CD8-positive, alpha-beta memory T cell (primary cell): Measurements from ENCODE around the gene CNTN2. TPM values are rescaled to one million over a fixed set of nuclear protein-coding genes. Genes with fewer than 3 reads are reported as not detected.

Experiments
- CTCF ChIA-PET: fragments of 350-600 bp; sonication (Branson Sonifier 250); formaldehyde crosslinking; loops from one replicate; lab custom pipeline; 2021; ENCODE audit warnings: antibody characterized with exemption; lab: Charles Lee
- POLR2A ChIA-PET: fragments of 350-600 bp; sonication (Branson Sonifier 250); formaldehyde crosslinking; loops from one replicate; lab custom pipeline; 2021; ENCODE audit warnings: antibody characterized with exemption; lab: Charles Lee
- DNase-seq, 5 donors: peaks; one replicate each; pipeline versions ENCODE4 v3.0.0 to v3.0.0-alpha.2; 2020 to 2022; ENCODE audit warnings: mixed read lengths in 1 of 5
- H3K27ac ChIP-seq: one replicate; pipeline ENCODE4 v1.7.0; 2013; ENCODE audit warnings: low read depth, mild to moderate bottlenecking, low read length, moderate library complexity
- H3K27me3 ChIP-seq: 2 replicates; pipeline ENCODE4 v1.7.0; 2013; ENCODE audit warnings: low read length, mild to moderate bottlenecking; ENCODE audit not compliant: insufficient read depth, poor library complexity, severe bottlenecking
- H3K36me3 ChIP-seq: 2 replicates; pipeline ENCODE4 v1.7.0; 2013; ENCODE audit warnings: mild to moderate bottlenecking, low read length, moderate library complexity; ENCODE audit not compliant: insufficient read depth
- H3K4me1 ChIP-seq: 2 replicates; pipeline ENCODE4 v1.7.0; 2013; ENCODE audit warnings: mild to moderate bottlenecking, low read length, moderate library complexity; ENCODE audit not compliant: insufficient read depth
- H3K4me3 ChIP-seq: 2 replicates; pipeline ENCODE4 v1.7.0; 2013; ENCODE audit warnings: mild to moderate bottlenecking, low read length
- H3K9me3 ChIP-seq: 2 replicates; pipeline ENCODE4 v1.7.0; 2013; ENCODE audit warnings: mild to moderate bottlenecking, low read length
- H3K27ac Mint-ChIP-seq, 8 donors: one replicate each; pipeline ENCODE4 v1.8.0; 2020 to 2021; ENCODE audit warnings: mixed read lengths in 8 of 8, mild to moderate bottlenecking in 6 of 8, inconsistent platforms in 3 of 8, moderate library complexity in 3 of 8
- H3K27me3 Mint-ChIP-seq, 2 donors: one replicate each; pipeline ENCODE4 v1.8.0; 2020 to 2021; ENCODE audit warnings: mixed read lengths in 2 of 2, mild to moderate bottlenecking in 1 of 2, moderate library complexity in 1 of 2
- H3K36me3 Mint-ChIP-seq, 3 donors: one replicate each; pipeline ENCODE4 v1.8.0; 2020 to 2021; ENCODE audit warnings: mixed read lengths in 3 of 3, inconsistent platforms in 1 of 3, mild to moderate bottlenecking in 1 of 3
- H3K4me1 Mint-ChIP-seq, 3 donors: one replicate each; pipeline ENCODE4 v1.8.0; 2020 to 2021; ENCODE audit warnings: mixed read lengths in 3 of 3, inconsistent platforms in 1 of 3, mild to moderate bottlenecking in 1 of 3
- H3K4me3 Mint-ChIP-seq, 7 donors: one replicate each; pipeline ENCODE4 v1.8.0; 2020 to 2021; ENCODE audit warnings: mixed read lengths in 7 of 7, mild to moderate bottlenecking in 6 of 7, moderate library complexity in 4 of 7, inconsistent platforms in 2 of 7
- H3K9me3 Mint-ChIP-seq, 5 donors: one replicate each; pipeline ENCODE4 v1.8.0; 2020 to 2022; ENCODE audit warnings: mixed read lengths in 5 of 5, mild to moderate bottlenecking in 3 of 5, moderate library complexity in 2 of 5, inconsistent platforms in 1 of 5
- polyA plus RNA-seq: library from polyadenylated mRNA; unstranded; fragments of 300-500 nt; fragmentation: Illumina TruSeq; gene quantifications from one replicate; pipeline ENCODE4 v1.2.3, GENCODE V29; 2021
- total RNA-seq, 2 experiments: library from RNA; stranded (reverse); gene quantifications; one replicate each; pipeline ENCODE4 v1.2.3, GENCODE V29; 2021

CNTN2 gene
- total and polyA plus RNA-seq, 3 experiments from 2014 or later, result not detected

DNA sequence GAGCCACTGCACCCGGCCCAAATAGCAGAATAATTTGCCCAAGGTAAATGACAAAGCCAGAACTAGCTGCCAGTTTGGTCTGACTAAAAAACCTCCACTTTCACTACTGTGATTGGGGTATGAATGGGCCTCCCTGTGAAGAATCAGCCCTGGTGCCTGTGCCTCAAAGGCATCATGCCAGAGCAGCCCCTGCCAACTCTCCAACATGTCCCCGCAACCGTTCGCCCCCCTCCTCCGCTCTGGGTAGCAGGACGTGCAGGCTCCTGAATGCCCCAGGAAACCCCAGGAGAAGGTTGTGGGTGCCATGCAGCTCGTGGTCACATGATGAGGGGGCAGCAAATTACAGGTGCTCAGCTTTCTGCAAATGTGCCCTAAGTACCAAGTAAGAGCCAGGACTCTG lies 14.6 kb upstream of the CNTN2 start:
- Histone ChIP-seq H3K4me3 (no peak overlapping the region), H3K36me3 (no peaks in the 10 kb centered on the region), H3K27ac (no peak overlapping the region), H3K4me1 (no peaks in the 10 kb centered on the region), H3K9me3 (no peaks in the 10 kb centered on the region), H3K27me3 (no peaks in the 10 kb centered on the region)
- H3K27me3 Mint-ChIP-seq, result peaks cover 8 to 24% of the 10 kb centered on the region in 2 donors
- no peak overlapping the region for H3K4me3 Mint-ChIP-seq
- no peaks in the 10 kb centered on the region for H3K9me3 Mint-ChIP-seq
- POLR2A ChIA-PET, result interaction anchor here (0.5 kb wide), 1 partner anchor 742 kb away, joined by 3 read pairs; no protein-coding TSS in a partner anchor
- H3K4me1 Mint-ChIP-seq, result no peaks in the 10 kb centered on the region
- CTCF ChIA-PET, result interaction anchor here (0.8 kb wide), 1 partner anchor 172 kb away, joined by 3 read pairs; no protein-coding TSS in a partner anchor
- H3K36me3 Mint-ChIP-seq, result no peaks in the 10 kb centered on the region
- H3K27ac Mint-ChIP-seq, result no peak overlapping the region
- DNase-seq, result no peak

DNA sequence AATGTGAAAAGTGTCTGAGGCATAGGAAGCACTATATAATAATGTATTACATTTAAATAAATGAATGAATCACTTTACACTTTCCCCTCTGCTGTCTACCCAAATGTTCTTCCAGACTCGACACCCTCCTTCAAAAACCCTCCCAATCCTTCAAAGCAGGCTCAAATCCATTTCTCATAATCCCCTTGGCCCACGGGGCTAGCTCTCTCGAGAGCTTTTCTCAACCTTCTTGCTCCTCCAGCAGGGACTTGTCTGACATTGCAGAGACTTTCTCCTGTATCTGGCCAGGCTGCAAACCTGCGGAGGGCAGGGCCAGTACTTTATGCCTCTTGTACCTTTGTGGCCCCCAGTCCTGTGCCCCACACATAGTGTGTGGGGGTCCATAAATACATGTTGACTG lies 14.1 kb upstream of the CNTN2 start:
- ChIA-PET CTCF (interaction anchor here (0.8 kb wide), 1 partner anchor 172 kb away, joined by 3 read pairs; no protein-coding TSS in a partner anchor), POLR2A (interaction anchor here (0.5 kb wide), 1 partner anchor 742 kb away, joined by 3 read pairs; no protein-coding TSS in a partner anchor)
- Histone ChIP-seq H3K4me3 (no peak overlapping the region), H3K27ac (no peak overlapping the region), H3K9me3 (no peaks in the 10 kb centered on the region), H3K27me3 (no peaks in the 10 kb centered on the region), H3K36me3 (no peaks in the 10 kb centered on the region), H3K4me1 (no peaks in the 10 kb centered on the region)
- no peaks in the 10 kb centered on the region for H3K36me3 Mint-ChIP-seq
- H3K27me3 Mint-ChIP-seq, result peaks cover 8 to 24% of the 10 kb centered on the region in 2 donors
- H3K4me1 Mint-ChIP-seq, result no peaks in the 10 kb centered on the region
- no peak overlapping the region for H3K27ac Mint-ChIP-seq
- H3K9me3 Mint-ChIP-seq, result no peaks in the 10 kb centered on the region
- no peak for DNase-seq
- no peak overlapping the region for H3K4me3 Mint-ChIP-seq

DNA sequence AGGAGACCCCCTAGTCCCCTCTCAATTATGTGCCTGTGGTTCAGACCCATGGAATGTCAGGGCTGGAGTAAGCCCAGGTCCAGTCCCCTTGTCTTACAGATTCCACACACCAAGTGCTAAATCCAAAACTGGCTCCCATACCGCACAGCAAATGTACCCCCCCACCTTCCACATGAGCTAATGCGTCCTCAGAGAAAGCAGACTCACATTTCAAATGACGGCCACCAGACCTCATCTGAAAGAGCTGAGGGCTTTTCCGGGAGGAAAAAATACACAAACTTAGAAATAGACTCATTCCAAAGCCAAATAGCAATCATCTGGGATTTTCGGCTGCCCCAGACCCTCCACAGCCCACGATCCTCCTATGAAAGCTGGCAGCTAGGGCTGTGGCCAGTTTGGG lies 12.8 kb upstream of the CNTN2 start:
- DNase-seq, result no peak
- Mint-ChIP-seq H3K4me3 (no peak overlapping the region), H3K27ac (no peak overlapping the region), H3K9me3 (peaks cover 0 to 1% (median 0%) of the 10 kb centered on the region in 5 donors), H3K4me1 (no peaks in the 10 kb centered on the region), H3K36me3 (no peaks in the 10 kb centered on the region), H3K27me3 (peaks cover 8 to 24% of the 10 kb centered on the region in 2 donors)
- no peaks in the 10 kb centered on the region for H3K4me1 ChIP-seq
- ChIA-PET CTCF (interaction anchor here (0.9 kb wide), 1 partner anchor 9 kb away, joined by 3 read pairs; no protein-coding TSS in a partner anchor), POLR2A (no interaction called here)
- H3K9me3 ChIP-seq, result no peaks in the 10 kb centered on the region
- H3K36me3 ChIP-seq, result no peaks in the 10 kb centered on the region
- H3K27ac ChIP-seq, result no peak overlapping the region
- no peaks in the 10 kb centered on the region for H3K27me3 ChIP-seq
- H3K4me3 ChIP-seq, result no peak overlapping the region

DNA sequence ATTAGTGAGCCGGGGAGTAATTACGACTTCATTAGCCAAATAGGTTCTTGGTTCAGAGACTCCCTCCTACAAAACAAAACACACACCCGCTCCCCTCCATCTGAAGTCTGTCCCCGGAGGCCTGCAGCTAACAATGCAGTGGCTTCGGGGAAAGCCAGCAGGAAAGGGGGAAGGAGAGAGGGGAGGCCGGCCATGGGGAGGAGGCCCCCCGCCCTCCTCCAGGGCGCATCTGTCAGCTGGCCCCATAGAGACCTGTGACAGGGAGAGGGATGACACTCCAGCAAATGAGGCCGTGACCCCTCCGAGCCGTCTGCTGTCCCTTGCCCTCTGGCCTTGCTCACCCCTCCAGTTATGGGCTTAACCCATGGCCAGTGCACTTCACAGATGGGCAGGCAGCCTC lies 12.1 kb upstream of the CNTN2 start:
- peaks cover 0 to 2% (median 0%) of the 10 kb centered on the region in 3 donors for H3K36me3 Mint-ChIP-seq
- no peaks in the 10 kb centered on the region for H3K4me1 ChIP-seq
- ChIA-PET POLR2A (no interaction called here), CTCF (interaction anchor here (0.7 to 0.9 kb wide), 2 partner anchors 9 to 1558 kb away, joined by 3 read pairs; no protein-coding TSS in a partner anchor)
- no peaks in the 10 kb centered on the region for H3K27me3 ChIP-seq
- H3K4me3 Mint-ChIP-seq, result no peak overlapping the region
- no peaks in the 10 kb centered on the region for H3K36me3 ChIP-seq
- no peak overlapping the region for H3K27ac ChIP-seq
- no peak overlapping the region for H3K4me3 ChIP-seq
- no peaks in the 10 kb centered on the region for H3K4me1 Mint-ChIP-seq
- peaks cover 8 to 24% of the 10 kb centered on the region in 2 donors for H3K27me3 Mint-ChIP-seq
- no peaks in the 10 kb centered on the region for H3K9me3 ChIP-seq
- no peak overlapping the region for H3K27ac Mint-ChIP-seq
- no peak for DNase-seq
- H3K9me3 Mint-ChIP-seq, result peaks cover 0 to 5% (median 2%) of the 10 kb centered on the region in 5 donors

DNA sequence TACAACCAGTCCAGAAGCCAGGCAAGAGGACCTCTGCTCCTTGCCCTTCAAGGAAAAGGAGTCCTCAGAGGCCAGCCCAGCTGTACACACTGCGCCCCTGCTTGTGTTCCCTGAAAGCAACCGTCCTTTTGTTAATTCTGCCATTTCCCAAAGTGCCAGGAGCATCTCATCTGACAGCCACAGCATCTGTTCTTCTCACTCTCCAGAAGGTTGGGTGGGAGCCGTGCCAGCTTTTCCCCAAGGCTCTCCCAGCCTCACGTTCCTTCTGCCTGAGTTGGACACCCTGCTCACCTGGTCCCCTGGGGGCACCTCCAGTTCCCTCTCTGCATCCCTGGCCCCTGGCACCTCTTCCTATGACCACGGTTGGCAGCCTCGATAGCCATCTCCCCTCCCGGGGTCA lies 10.5 kb upstream of the CNTN2 start:
- Histone ChIP-seq H3K4me3 (no peak overlapping the region), H3K36me3 (no peaks in the 10 kb centered on the region), H3K4me1 (no peaks in the 10 kb centered on the region), H3K27me3 (no peaks in the 10 kb centered on the region), H3K9me3 (no peaks in the 10 kb centered on the region), H3K27ac (no peak overlapping the region)
- ChIA-PET POLR2A (no interaction called here), CTCF (no interaction called here)
- Mint-ChIP-seq H3K36me3 (peaks cover 0 to 6% (median 2%) of the 10 kb centered on the region in 3 donors), H3K27ac (no peak overlapping the region), H3K27me3 (peaks cover 8 to 31% of the 10 kb centered on the region in 2 donors), H3K4me3 (no peak overlapping the region), H3K4me1 (no peaks in the 10 kb centered on the region), H3K9me3 (peaks cover 0 to 5% (median 2%) of the 10 kb centered on the region in 5 donors)
- DNase-seq, result no peak

DNA sequence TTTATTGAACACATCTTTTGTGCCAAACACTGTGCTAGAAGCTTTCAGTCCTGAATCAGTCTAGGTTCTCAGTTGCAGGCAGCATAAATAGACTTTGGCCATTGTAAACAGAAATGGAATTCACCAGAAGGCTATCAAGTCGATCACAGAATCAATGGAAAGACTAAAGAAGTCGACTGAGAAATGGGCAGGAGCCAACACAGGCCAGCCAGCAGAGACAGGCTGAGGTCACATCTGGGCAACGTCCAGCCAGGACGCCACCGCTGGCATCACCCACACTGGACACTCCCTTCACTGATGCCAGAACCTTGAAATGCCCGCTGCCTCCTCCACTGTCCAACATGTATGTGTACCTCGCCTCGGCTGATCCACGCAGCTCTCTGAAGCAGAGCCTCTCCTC lies 5.5 kb upstream of the CNTN2 start:
- Histone ChIP-seq H3K27me3 (peaks cover 5% of the 10 kb centered on the region), H3K4me3 (no peak overlapping the region), H3K9me3 (no peaks in the 10 kb centered on the region), H3K27ac (no peak overlapping the region), H3K4me1 (no peaks in the 10 kb centered on the region), H3K36me3 (no peaks in the 10 kb centered on the region)
- no peak for DNase-seq
- H3K27me3 Mint-ChIP-seq, result peaks cover 20 to 52% of the 10 kb centered on the region in 2 donors
- no peak overlapping the region for H3K4me3 Mint-ChIP-seq
- H3K4me1 Mint-ChIP-seq, result no peaks in the 10 kb centered on the region
- H3K36me3 Mint-ChIP-seq, result peaks cover 0 to 6% (median 2%) of the 10 kb centered on the region in 3 donors
- H3K9me3 Mint-ChIP-seq, result peaks cover 0 to 5% (median 2%) of the 10 kb centered on the region in 5 donors
- ChIA-PET CTCF (no interaction called here), POLR2A (no interaction called here)
- no peak overlapping the region for H3K27ac Mint-ChIP-seq

DNA sequence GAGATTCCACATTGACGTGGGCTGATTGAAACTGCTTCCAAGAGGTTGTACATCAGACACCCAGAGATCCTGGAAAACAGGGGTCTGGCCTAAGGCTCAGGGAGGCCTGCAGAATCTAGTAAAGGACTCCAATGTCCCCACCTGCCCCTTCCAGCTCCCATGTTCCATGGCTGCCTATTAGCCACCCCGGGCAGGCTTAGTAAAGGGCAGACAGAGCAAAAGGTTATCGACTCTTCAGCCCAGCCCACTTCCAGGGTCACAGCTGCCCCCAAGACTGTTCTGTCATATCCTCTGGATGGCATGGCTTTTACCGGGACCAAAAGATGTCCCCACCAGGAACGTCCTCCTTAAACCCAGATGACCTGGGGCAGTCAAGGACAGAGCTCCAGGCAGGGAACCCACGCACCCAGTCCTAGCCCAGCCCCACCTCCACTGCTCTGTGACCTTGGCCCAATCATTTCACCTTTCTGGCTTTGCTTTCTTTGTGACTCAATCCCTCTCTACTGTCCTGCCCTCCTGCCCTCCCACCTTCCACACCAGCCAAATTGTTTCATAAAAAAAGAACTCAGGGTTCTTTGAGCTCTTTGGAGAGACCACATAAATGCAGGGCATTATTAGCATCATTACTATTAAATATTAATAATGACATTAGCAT lies 4.8 kb upstream of the CNTN2 start:
- ChIA-PET CTCF (no interaction called here), POLR2A (no interaction called here)
- Mint-ChIP-seq H3K36me3 (peaks cover 0 to 6% (median 2%) of the 10 kb centered on the region in 3 donors), H3K27ac (no peak overlapping the region), H3K9me3 (peaks cover 0 to 5% (median 2%) of the 10 kb centered on the region in 5 donors), H3K4me1 (no peaks in the 10 kb centered on the region), H3K27me3 (peaks cover 22 to 47% of the 10 kb centered on the region in 2 donors), H3K4me3 (no peak overlapping the region)
- Histone ChIP-seq H3K27ac (no peak overlapping the region), H3K4me1 (no peaks in the 10 kb centered on the region), H3K36me3 (no peaks in the 10 kb centered on the region), H3K9me3 (no peaks in the 10 kb centered on the region), H3K27me3 (peaks cover 7% of the 10 kb centered on the region), H3K4me3 (no peak overlapping the region)
- no peak for DNase-seq

DNA sequence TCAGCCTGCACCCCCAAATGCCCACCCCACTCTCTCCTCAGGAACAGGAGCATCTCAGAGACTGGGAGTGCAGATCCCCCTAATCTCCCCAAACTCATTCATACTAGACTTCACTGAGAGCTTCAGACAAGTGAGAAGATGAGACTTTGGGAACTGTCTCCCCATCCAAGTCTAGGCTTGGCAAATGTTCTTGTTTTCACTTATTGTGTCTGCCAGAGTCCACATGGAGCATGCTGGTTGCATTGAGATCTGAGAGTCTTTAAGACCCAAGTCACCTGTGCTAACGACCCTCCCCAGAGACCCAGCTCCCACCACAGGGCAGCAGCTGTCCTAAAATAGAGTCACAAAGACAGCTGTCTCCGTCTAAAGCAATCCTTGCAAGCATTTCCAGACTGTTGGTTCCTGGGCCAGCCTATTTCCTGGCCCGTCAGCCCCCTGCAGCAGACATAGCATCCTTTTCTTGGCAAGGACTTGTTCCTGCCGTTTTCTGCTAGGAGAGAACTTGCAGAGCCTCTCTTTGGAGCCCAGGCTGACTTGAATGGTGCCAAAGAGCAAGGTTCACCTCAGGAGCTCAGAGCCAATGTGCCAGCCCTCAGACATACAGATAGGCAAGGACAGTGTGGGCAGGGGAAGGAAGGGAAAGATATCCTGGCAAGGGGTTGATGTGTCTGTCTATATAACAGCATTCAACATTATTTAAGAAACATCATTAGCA lies 1.9 kb upstream of the CNTN2 start:
- H3K27me3 Mint-ChIP-seq, result peaks cover 35 to 63% of the 10 kb centered on the region in 2 donors
- no peaks in the 10 kb centered on the region for H3K9me3 ChIP-seq
- no peak overlapping the region for H3K4me3 ChIP-seq
- H3K27ac ChIP-seq, result no peak overlapping the region
- no peaks in the 10 kb centered on the region for H3K4me1 ChIP-seq
- H3K4me1 Mint-ChIP-seq, result no peaks in the 10 kb centered on the region
- no peak overlapping the region for H3K4me3 Mint-ChIP-seq
- ChIA-PET POLR2A (no interaction called here), CTCF (no interaction called here)
- no peaks in the 10 kb centered on the region for H3K9me3 Mint-ChIP-seq
- no peaks in the 10 kb centered on the region for H3K36me3 ChIP-seq
- H3K36me3 Mint-ChIP-seq, result peaks cover 0 to 6% (median 0%) of the 10 kb centered on the region in 3 donors
- DNase-seq, result no peak
- peaks cover 28% of the 10 kb centered on the region for H3K27me3 ChIP-seq
- no peak overlapping the region for H3K27ac Mint-ChIP-seq
